Activated CD4-positive, alpha-beta T cell treated with anti-CD3 and anti-CD28 coated beads, Interleukin-10, Interleukin-2, amounts not matched to agents 100 ng/mL and 50 ng/mL, durations not matched to agents 16 hours and 8 hours (primary cell): ENCODE results near the gene TMEM170A.
A peak's percentile ranks its signal among the peaks of the same experiment; 100 is the strongest.
"Not testable (repeated sequence)": the region's sequence is repeated elsewhere in the genome, so short reads cannot be mapped to it uniquely, and the experiment has no call there.

Experiments used
- DNase-seq: peaks from one replicate; pipeline ENCODE4 v3.0.0-alpha.2; 2020

The TMEM170A gene, protein sequence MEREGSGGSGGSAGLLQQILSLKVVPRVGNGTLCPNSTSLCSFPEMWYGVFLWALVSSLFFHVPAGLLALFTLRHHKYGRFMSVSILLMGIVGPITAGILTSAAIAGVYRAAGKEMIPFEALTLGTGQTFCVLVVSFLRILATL

DNA sequence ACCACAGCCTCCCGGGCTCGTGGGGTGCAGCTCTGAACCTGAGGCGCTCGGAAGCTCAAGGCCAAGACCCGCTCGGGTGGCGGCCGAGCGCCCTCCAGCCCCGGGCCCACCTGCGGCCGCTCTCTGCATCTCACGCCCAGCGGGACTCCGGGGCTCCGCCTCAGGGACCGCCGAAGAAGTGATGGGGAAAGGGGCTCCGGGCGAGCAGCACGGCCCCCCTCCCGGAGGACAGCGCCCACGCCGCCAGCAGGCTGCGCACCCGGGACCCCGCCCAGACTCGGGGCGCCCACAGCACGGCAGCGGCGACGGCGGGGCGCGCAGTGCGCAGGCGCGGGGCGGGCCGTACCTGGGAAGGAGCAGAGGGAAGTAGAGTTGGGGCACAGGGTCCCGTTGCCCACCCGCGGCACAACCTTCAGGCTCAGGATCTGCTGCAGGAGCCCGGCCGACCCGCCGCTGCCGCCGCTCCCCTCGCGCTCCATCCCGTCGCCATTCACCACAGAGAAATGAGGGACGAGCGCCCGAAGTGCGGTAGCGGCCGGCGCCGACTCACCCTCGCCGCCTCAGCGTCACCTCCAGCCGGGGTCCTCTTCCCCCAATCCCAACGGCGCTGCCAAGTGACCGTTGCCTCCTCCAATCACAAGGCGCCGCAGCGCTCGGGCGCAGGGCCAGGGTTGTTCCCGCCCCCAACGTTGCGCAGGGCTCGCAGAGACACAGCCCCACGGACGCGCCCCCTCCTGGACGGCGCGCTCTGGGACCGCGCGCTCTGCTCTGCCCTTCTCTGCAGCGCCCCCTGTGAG is at the start of gene TMEM170A:
Gene TMEM170A, minus strand, starts transcription at position 568 of the 797 bp plus-strand sequence. Its CDS starts 89 bp downstream, at position 479.
- peak; percentile 100 for DNase-seq

DNA sequence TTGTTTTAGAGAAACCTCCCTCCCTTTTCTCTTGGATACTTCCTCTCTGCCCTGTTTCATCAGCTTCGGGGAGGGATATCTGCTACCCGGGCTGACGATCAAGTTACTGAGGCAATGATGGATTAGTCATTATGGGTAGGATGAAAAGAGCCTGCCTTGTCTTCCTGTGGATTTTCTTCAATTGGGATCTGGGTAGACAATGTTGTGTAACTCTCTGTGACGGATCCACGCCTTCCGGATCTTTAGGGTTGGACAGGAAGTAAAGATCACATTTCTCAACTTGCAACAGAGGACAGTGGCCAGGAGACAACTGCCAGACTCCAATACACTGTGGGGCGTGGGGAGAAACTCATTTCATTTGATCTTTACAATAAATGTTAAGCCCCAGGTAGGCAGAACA is 42.1 kb upstream of the TMEM170A start:
- no peak for DNase-seq

DNA sequence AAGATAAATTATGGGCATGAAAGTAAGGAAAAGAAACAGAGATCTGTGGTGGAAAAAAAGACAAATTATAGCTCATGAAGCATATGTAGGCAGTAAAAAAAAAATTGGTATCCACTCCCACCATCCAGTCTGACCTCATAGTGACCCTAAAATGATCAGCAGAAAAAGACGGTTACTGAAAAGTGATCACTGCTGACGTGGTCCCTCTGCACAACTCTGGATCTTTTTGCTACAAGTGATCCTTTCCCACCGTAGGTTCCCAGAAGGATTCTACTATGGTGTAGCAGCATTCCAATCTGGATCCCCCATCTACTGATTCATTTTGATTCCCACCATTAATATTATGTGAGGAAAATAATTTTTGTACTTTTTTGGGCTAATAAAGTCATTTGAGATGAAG is 41.6 kb upstream of the TMEM170A start:
- no peak for DNase-seq

DNA sequence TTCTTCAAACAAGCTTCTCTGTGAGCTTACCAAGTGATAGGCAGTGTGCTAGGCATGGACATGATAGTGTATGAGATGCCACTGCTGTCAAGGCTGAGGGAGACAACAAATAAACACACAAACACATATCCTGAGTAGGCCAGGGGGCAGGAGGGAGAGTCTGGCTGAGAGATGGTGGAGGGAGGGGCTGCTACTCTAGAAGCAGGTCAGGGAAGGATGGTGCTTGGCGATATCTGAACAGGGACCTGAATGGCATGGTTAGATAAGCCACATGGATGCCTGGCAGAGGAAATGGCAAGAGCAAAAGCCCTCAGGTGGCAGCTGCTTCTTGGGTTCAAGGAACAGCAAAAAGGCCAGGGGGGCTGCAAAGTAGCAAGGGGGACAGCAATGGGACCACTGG is 39.3 kb upstream of the TMEM170A start:
- DNase-seq, result no peak

DNA sequence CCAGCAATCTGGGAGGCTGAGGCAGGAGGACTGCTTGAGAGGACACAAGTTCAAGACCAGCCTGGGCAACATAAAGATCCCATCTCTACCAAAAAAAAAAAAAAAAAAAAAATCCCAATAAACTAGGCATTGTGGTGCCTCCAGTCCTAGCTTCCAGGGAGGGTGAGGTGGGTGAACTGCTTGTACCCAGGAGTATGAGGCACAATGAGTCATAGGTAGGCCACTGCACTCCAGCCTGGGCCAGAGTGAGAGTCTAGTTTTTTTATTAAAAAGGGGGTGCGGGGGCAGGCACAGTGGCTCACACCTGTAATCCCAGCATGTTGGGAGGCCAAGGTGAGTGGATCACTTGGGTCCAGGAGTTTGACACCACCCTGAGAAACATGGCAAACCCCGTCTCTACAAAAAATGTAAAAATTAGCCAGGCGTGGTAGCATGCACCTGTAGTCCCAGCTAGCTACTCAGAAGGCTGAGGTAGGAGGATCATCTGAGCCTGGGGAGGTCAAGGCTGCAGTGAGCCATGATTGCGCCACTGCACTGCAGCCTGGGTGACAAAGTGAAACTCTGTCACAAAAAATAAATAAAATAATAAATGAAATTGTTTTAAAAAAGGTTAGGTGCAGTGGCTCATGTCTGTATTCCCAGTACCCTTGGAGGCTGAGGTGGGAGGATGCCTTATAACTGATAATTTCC is 38.6 kb upstream of the TMEM170A start:
- DNase-seq, result no peak

DNA sequence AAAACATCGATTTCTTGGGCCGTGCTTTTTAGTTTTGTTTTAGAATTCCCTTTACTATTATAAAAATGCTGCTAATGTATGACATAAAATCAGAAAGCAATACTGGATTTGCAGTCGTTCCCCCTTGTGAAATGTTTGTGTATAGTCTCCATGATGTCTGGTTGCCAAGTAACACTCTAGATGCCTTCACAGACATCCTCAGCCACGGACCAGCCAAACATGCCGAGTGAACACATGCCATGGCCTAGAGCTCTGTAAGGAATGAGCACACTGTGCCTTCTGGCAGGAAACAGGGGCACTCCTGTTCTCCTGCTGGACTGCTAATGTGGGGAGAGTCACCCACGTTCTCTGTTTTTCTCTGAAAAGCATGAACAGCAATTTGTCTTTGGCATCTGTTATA is 37.3 kb upstream of the TMEM170A start:
- DNase-seq, result not testable (repeated sequence)

DNA sequence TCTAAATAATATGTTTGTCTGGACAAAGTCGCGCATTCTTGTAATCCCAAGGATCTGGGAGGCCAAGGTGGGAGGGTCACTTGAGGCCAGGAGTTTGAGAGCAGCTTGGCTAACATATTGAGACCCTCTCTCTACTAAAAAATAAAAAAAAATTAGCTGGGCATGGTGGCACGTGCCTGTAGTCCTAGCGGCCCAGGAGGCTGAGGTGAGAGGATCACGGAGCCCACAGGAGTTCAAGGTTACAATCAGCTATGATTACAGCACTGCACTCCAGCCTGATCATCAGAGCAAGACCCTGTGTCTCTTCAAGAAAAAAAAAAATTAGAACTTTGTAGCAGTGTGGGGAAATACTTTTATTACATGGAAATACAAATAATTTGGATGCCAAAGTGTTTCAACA is 36.9 kb upstream of the TMEM170A start:
- DNase-seq, result no peak

DNA sequence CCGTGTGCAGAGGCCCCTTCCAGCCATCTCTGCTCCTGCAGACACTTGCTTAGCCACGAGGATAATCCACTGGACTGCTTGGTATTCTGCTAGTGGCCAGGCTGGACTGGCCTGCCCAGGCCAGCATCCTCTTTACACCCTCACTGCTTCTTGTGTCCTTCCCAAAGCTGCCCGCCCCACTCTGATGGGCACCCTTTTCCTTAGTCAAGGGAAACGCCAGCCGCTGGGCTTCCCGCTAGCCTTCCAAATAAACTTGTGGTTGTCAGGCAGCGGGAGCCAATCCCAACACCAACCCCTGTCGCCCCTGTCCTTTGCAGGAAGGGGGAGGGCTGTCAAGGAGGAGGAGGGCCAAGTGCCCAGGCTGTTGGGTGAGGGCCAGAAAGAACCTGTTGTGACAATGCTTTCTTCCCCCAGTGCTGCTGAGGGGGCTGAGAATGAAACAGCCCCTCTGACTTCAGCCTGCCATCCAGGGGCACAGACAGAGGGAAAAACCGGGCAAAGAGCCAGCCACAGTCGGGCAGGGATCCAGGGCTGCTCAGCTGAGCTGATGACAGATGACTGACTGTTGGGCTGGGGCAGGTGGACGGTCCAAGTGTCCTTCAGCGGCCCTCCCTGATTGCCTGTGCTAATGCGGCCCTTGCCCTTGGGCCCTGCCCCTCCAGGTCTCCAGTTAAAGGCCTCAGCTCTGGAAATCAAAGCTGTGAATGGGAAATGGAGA is 34.3 kb upstream of the TMEM170A start:
- DNase-seq, result not testable (repeated sequence)

DNA sequence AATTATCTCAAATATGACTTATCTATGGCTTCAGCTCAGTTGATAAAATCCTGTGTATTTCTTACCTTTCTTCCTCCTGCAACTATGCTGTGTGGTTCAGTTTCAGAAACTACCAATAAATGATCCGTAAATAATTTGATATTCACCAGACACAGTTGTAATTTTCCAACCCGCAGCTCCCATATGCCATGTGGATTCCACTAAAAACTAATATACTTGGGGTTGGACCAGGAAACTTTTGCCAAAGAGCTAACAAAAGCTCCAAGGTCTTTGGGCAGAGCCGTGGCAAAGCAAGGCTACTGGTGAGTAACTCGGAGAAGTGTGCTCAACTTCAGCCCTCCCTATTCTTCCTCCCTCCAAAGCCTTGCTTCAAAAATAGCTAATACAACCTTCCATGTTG is 33.1 kb upstream of the TMEM170A start:
- DNase-seq, result no peak

DNA sequence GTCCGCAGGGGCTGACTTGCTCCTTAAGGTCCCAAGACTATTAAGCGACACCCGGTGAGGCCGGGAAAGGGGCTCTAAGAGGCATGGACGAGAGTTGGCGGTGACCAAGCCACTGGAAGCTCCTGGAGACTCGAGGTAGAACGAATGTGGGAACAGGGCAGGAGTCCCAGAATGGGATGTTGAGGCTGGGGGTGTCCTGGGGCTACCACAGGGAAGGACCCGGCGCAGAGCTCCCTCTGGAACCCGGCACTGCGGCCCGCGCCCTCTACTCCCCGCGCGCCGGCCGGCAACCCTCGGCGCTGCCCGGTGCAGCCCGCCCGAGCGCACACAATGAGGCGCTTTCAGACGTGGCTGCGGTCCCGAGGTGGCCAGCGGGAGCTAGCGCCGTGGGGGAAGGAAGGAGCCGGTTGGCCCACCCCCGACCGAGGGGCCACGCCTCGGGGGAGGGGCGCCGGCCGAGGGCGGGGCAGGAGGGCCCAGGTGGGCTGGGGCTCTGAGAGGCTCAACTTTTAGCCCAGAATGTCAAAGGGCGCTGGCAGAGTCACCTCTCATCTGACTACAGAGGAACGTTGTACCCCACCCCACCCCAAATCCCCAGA is 30.7 kb upstream of the TMEM170A start, which contains the start of gene CHST6:
Gene CHST6, minus strand, starts transcription at position 366 of the 599 bp plus-strand sequence. CDS start 15,613 bp downstream, outside the sequence.
- DNase-seq, result peak; percentile 23

DNA sequence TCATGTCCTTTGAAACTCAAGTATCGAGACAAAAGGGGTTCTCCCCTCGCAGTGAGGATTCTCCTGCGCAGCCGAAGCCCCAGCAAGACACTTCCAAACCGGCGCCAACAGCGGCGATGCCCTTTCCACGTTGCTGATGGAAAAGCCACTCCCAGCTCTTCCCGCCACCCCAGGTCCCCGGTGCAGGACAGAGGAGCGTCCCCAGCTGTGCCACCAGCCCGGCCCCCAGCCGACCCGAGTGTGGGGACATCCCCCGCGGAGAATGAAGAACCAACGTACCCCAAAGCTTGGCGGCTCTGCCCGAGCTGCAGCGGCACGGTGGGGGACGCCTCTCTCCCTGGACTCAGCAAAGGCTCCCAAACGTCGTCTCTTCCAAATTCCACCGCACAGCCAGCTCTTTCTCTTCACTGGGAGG is 30.2 kb upstream of the TMEM170A start:
- no peak for DNase-seq

DNA sequence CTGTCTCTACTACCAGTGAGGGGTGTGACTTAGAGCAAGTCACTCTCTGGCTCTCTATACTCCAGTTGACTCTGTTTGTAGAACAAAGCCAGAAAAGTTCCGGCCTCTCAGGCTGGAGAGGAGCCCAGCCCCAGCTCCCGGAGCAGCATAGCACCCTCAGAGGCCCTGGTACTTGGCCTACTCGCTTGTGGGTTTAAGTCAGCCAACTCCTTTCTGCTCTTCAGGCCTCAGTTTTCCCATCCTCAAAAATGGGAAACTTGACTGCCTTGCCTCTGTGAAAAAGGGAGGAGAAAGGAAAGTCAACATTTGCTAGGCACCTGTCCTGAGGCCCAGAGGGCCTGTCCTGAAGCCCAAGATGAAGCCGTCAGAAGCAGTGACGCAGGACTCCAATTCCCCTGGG is 29.7 kb upstream of the TMEM170A start:
- DNase-seq, result no peak

DNA sequence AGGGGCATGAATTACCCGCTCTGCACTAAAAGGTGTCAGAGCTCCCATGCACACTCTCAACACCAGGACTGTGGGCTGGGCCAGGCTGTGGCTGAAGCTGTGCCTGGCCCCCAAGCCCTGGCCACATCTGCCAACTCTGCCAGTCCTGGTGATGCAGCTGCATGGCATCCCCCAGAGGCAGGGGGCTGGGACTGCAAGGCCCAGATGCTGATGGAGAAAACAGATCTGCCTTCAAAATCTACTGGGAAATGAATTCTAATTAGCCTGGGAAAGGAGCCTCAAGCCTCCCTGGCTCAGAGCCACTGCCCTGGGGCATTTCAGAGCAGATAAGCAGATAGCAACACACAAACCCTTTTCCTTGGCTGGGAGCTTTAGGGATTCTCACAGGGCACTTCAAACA is 27.4 kb upstream of the TMEM170A start:
- peak; percentile 6 for DNase-seq

DNA sequence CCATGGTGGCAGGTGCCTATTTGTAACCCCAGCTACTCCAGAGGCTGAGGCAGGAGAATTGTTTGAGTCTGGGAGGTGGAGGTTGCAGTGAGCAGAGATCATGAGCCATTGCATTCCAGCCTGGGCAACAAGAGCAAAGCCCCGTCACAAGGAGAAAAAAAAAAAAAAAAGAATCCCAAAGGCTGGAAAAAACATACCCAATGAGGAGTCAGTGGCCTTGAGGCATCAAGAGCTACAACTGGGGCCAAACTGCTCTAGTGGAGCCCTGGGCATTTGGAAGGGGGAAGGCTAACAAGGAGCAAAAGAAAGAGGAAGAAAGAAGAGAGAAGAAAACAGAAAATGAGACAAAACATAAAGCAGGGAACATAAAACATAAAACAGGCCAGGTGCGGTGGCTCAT is 23.8 kb upstream of the TMEM170A start:
- DNase-seq, result no peak

DNA sequence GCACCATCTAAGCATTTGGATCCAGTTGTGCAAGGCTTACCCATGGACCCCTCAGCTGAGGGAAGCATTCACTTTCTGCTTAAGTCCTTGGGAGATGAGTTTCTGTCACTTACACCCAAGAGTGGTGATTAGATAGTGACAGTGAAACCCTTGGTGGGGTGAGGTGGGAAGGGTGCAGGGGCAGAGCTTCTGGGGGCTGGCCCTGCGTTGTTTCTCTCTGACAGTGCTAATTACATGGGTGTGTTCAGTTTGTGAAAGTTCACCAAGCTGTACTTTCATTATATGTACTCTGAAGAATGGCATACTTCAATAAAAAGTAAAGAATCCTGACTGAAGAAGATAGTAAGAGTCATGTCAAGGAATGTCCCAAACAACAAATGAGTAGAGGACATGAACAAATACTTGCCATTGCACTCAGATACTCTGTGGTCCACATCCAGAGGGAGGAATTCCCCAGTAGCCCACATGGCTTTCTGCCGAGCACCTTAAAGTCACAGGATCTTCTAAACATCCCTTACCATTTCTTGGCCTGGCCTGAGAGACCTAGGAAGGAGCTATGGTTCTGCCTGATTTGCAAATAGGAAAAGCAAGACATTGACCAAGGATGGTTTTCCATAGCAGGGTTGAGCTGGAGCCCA is 22.3 kb upstream of the TMEM170A start:
- DNase-seq, result no peak

DNA sequence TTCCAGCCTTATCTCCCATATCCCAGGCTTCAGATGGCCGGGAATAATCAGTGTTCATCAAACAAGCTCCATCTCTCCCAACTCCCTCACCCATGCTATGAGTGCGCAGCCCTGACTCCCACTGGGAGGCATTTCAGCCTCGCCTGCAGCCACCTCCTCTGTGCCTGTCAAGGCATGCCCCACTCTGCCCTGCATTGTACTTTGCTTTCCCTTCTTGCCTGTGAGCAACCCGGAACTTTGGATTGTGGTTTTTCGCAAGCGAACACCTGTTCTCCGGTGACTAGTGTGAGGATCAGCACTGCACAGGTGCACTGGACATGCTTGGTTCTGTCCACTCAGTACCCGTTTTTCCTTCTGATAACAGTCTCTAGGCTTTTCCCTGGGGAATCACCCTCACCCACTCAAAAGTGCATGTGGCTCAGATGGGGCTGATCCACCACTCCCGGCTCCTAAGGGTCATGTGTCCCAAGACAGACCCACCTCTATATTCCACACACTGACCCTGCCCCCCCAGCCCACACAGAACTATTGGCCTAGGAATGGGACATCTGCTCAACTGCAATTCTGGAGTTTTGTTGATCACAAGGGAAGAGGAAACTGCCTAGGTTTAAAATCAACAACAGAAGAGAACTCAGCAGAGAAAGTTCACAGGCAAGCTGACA is 21.7 kb upstream of the TMEM170A start:
- DNase-seq, result no peak

DNA sequence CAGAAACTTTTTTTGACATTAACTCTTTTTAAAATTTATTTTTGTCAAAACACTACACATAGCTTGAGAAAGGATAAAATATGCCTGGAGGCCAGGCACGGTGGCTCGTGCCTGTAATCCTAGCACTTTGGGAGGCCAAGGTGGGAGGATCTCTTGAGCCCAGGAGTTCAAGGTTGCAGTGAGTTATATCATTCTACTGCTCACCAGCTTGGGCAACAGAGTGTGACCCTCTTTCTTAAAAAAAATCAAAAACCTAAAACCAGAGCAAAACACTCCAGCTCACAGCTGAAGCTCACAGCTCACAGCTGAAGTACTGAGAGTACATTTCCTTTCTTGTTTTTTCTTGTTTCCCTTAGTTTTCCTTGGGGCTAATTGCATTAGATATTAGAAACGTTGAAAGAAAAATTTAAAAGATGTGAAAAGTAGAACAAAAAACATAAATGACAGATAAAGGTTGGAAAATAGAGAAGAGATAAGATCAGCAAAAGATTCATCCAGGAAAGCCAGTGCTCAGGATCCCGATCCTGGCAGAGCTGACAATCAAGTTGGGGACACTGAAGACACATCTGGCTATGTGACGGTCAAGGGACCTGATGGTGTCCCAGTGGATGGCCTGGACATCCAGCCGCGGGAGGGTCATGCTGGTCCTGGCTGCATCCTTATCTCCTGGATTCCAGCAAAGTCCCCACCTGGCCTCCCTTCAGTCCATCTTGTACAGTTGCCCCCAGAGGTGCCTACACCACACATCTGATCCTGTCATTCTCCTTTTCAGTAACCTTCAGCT is 20.9 kb upstream of the TMEM170A start:
- DNase-seq, result no peak

DNA sequence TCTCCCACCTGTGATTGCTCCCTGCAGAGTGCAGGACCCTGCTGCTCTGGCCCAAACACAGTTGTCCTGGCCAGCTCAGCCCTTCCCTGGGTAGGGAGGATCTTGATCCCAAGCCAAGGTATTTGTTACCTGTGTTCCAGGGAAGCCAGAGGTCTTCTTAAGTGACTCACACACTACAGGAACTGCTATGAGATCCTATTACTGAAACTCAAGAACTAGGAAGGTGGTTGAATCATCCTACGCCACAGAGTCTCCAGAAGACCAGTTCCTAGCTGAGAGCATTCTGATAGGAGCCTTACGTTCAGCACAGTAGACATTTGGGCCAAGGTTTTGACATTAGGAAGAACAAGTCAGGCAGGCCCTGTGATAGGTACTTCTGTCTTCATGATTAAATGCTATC is 18.7 kb upstream of the TMEM170A start:
- DNase-seq, result no peak

DNA sequence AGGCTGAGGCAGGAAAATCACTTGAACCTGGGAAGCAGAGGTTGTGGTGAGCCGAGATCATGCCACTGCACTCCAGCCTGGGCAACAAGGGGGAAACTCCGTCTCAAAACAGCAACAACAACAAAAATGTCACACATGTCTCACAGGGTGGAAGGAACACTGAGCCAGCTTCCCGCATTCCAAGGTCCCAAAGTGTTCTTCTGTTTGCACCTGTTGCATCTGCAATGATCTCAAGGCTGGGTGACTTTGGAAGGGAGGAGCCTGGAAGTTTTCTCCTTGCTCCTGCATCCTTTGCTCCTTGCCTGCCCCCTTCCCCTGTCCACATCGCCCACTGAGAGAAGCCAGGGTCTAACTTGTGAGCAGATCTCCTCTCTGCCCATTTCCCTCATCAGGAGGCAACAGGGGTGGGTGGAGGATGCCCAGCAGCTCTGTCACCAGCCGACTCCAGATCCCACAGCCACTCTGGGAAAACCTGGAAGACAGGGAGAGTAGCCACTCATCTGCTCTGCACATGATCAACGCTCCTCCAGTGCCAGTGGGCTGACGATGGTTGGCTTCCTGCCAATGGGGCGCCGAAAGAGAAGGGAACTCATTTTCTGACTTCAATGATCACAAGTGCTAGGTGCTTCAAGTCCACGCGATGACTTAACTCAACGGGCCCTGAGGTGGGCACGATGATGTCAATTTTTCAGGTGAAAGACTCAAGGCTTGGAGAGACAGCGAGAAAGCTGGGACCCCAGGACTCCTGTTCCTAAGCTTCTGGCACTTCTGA is 18.1 kb upstream of the TMEM170A start:
- no peak for DNase-seq

DNA sequence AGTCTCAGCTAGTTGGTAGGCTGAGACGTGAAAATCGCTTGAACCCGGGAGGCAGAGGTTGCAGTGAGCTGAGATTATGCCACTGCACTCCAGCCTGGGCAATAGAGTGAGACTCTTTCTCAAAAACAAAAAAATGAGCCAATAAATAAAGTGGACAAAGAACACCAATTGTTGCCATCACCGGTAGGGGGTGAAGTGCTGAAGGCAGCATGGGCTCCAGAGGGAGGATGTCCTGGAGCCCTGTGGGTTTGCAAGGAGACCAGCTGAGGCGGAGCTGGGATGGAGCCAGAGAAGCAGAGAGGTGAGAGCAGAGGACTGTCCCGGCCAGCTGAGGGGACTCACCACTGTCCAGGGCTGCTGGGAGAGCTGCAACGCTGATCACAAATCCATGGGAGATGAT is 17.0 kb upstream of the TMEM170A start:
- no peak for DNase-seq
